Brain microvascular endothelial cell (primary cell): ENCODE data around the gene CFL1.

Experiments used
- DNase-seq: peaks from one replicate; pipeline ENCODE4 v3.0.0-alpha.2; 2020
- H3K27ac ChIP-seq: fragments of 250-450 bp; sonication (Bioruptor Pico); 2 replicates; pipeline ENCODE4 v1.5.1; 2020; ENCODE audit warnings: mild to moderate bottlenecking, moderate library complexity
- H3K27me3 ChIP-seq: fragments of 250-450 bp; sonication (Bioruptor Pico); replicated peaks from 2 replicates; pipeline ENCODE4 v1.5.1; 2020; ENCODE audit warnings: mild to moderate bottlenecking
- H3K36me3 ChIP-seq: fragments of 250-450 bp; sonication (Bioruptor Pico); replicated peaks from 2 replicates; pipeline ENCODE4 v1.5.1; 2020; ENCODE audit warnings: mild to moderate bottlenecking
- H3K4me3 ChIP-seq: 2 replicates; pipeline ENCODE4 v1.5.1; 2011; ENCODE audit warnings: low read depth, mild to moderate bottlenecking, control low read depth, low read length, moderate library complexity
- in situ Hi-C: cut with HindIII; loops from 2 replicates; pipeline ENCODE4 v1.10.0; 2017; ENCODE audit warnings: low sequenced_read_pairs, low pct_ligation_motif_present
- TF ChIP-seq, protein P1 (sequence below): IDR thresholded peaks from 2 replicates; pipeline ENCODE4 v1.5.1; 2011; ENCODE audit warnings: low read depth, mild to moderate bottlenecking, moderate library complexity, low read length, control low read depth, inconsistent platforms; ENCODE audit errors: missing control alignments

CFL1 gene

DNA sequence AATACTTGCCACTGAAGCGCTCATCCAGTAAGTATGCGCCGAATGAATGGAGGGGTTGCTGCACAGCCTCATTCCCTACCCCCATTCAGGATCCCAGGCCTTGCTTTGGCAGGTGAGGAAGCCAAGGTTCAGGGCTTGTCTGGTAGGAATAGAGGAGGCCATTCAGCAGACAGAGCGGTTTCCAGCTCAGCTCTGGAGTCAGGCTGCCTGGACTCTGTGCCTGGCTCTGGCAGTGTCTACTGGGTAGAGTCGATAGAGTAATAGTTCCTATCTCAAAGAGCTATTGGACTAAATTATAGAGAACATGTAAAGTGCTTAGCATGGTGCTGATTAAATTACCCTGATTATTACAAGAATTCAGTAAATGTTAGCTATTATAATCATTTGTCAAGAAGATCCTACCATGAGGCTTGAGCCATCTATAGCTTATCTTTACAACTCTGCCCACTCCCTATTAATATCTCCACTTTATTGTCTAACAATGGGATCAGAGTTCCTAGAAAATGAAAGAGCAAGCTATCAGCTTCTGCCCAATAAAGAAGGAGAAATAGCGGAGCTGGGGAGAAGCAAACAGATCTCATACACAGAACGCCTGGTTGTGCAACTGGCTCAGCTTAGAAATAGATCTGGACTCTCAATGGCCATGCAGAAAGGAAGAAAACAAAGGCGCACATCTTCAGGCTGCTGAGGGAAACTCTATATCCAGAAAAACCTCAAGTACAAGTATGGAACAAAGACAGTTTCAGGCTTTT lies 30.8 kb downstream of the CFL1 start:
- no peaks in the 10 kb centered on the region for H3K36me3 ChIP-seq
- no peak overlapping the region for H3K4me3 ChIP-seq
- H3K27ac ChIP-seq = no peak overlapping the region
- no peak for DNase-seq
- H3K27me3 ChIP-seq = no peaks in the 10 kb centered on the region
- in situ Hi-C loops = no loop called here
- TF ChIP-seq, protein P1, sequence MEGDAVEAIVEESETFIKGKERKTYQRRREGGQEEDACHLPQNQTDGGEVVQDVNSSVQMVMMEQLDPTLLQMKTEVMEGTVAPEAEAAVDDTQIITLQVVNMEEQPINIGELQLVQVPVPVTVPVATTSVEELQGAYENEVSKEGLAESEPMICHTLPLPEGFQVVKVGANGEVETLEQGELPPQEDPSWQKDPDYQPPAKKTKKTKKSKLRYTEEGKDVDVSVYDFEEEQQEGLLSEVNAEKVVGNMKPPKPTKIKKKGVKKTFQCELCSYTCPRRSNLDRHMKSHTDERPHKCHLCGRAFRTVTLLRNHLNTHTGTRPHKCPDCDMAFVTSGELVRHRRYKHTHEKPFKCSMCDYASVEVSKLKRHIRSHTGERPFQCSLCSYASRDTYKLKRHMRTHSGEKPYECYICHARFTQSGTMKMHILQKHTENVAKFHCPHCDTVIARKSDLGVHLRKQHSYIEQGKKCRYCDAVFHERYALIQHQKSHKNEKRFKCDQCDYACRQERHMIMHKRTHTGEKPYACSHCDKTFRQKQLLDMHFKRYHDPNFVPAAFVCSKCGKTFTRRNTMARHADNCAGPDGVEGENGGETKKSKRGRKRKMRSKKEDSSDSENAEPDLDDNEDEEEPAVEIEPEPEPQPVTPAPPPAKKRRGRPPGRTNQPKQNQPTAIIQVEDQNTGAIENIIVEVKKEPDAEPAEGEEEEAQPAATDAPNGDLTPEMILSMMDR = no peak

DNA sequence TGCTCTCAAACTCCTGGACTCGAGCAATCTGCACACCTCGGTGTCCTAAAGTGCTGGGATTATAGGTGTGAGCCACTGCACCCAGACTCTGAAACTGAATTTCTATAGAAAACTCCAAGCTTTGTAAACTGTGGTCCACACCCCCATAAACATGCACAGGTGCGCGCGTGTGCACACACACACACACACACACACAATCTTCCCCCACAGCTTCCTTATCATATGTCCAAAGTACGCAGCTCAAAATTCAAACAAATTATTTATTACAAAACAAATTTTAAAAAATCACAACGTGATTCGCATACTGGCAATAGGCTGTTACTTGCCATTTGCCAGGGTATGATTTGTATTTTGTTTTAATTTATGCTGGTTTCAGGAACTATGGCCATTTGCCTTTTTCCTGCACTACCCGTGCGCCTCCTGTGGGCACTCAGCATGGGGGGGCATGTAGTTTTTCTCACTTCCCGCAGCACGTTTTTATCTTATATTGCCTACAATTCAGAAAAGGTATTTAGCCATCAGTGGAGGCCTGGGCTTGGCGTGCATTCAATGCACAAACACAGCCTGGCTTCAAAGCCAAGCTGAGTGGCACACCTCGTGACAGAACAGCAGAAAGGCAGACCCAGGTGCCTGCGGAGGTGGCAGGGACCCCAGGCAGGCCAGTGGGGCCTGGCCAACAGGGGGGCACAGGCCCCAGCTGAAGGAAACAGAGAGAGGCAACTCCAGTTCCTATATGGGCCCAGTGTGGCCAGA lies 35.0 kb downstream of the CFL1 start:
- no peak overlapping the region for H3K27ac ChIP-seq
- H3K4me3 ChIP-seq = no peak overlapping the region
- no peak for DNase-seq
- H3K36me3 ChIP-seq = no peaks in the 10 kb centered on the region
- in situ Hi-C loops = no loop called here
- TF ChIP-seq, protein P1 = no peak
- H3K27me3 ChIP-seq = no peaks in the 10 kb centered on the region

DNA sequence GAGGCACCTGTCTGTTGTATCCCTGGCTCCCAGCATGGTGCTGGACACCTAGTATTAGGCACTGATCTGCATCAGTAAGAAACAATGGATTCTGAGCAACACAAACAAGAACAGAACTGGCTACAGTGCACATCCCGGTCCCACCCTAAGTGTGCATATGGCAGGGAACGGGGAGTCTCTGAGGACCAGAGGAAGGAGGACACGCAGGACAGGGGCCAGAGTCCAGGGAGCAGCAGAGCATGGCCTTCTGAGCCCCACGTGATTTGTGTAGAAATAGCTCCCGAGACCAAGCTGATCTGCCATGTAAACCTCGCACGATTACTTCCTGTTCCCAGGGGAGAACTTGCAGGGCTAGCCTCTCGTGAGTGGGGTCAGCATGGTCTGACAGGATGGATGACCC lies 36.9 kb downstream of the CFL1 start:
- no peak for DNase-seq
- TF ChIP-seq, protein P1 = no peak

DNA sequence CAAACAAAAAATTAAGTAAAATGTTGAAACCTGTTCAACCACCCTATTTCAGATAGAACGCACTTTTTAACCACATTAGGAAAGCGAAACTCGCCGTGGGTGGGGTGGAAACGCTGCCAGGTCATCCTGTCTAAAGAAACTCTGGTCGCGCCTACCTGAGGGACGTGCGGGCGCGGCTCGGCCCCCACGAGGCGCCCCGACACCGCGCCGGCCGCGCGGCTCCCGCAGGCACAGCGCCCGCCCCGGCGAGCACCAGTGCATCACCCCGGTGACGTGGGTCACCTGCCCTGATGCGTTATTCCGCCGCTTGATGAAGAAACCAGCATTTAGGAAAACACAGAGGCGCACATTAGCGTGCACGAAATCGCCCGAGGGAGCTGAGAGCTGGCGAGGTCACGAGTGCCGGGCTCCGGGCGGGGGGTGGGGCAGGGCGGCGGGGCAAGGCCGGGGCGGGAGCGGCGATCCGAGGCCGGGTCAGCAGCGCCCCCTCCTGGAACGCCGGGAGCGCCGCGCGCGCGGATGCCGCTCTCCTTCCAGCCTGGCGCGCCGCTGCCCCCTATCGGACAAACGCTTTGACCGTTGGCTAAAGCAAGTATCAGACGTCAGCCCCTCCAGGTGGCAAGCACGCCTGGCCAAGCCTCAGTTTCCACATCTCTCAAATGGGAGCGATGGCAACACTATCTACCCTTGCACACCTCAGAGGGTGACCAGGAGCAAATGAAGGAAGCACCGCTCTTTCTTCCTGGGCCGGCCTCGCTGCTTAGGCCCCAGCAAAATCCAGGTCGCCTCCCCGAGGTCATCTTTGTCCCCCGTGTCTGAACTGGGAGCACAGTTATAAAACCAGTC lies 39.9 kb downstream of the CFL1 start:
- peak; percentile 76 for DNase-seq
- peak overlapping the region; percentile 12 for H3K27ac ChIP-seq
- no peaks in the 10 kb centered on the region for H3K36me3 ChIP-seq
- TF ChIP-seq, protein P1 = peak; percentile 88
- H3K27me3 ChIP-seq = no peaks in the 10 kb centered on the region
- H3K4me3 ChIP-seq = peak overlapping the region; percentile 68
- in situ Hi-C loops = no loop called here

More for the DNA sequence above, 36.9 kb downstream of the CFL1 start:
- no peak overlapping the region for H3K4me3 ChIP-seq
- in situ Hi-C loops = no loop called here
- no peaks in the 10 kb centered on the region for H3K27me3 ChIP-seq
- no peaks in the 10 kb centered on the region for H3K36me3 ChIP-seq
- no peak overlapping the region for H3K27ac ChIP-seq

DNA sequence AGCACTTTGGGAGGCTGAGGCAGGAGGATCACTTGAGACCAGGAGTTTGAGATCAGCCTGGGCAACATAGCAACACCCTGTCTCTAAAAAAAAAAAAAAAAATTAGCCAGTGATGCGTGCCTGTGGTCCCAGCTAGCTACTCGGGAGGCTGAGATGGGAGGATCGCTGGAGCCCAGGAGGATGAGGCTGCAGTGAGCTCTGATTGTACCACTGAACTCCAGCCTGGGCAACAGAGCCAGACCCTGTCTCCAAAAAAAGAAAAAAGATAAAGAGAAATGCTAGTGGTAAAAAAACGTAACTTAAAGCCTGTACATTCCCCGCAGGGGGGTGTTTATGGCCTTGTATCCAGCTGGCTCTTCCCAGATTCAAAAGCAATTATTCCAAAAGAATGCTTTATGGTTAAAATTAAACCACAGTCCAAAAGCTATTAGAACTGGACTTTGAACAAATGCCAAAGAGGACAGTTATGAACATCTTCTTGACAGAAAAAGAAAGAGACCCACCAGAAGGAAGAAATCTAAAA lies 40.6 kb downstream of the CFL1 start:
- no peak for DNase-seq
- H3K27ac ChIP-seq = no peak overlapping the region
- TF ChIP-seq, protein P1 = no peak
- no peaks in the 10 kb centered on the region for H3K36me3 ChIP-seq
- peak overlapping the region; percentile 68 for H3K4me3 ChIP-seq
- H3K27me3 ChIP-seq = peaks cover under 1% of the 10 kb centered on the region
- in situ Hi-C loops = no loop called here
